HG03457 (cell line): ENCODE data around the gene ANKRD11.
"Not testable (repeated sequence)": the region's sequence is repeated elsewhere in the genome, so short reads cannot be mapped to it uniquely, and the experiment has no call there.

Experiments used
- ATAC-seq: cut with Tn5 transposase; IDR thresholded peaks from one replicate; pipeline ENCODE4 v1.9.1; 2021; ENCODE audit warnings: moderate number of reproducible peaks; ENCODE audit not compliant: unreplicated experiment

The ANKRD11 gene

GRCh38 chr16:89482150-89482816 lies 8.1 kb downstream of the ANKRD11 start:
- no peak for ATAC-seq

GRCh38 chr16:89481356-89481955 lies 8.9 kb downstream of the ANKRD11 start:
- ATAC-seq = no peak

- ATAC-seq = no peak
These were observed 11.7 kb downstream of the ANKRD11 start for GRCh38 chr16:89478576-89479221.

GRCh38 chr16:89476811-89477261 lies 13.5 kb downstream of the ANKRD11 start:
- ATAC-seq = no peak

GRCh38 chr16:89476379-89476778 lies 14.0 kb downstream of the ANKRD11 start:
- ATAC-seq = no peak

GRCh38 chr16:89475144-89475543 lies 15.2 kb downstream of the ANKRD11 start:
- ATAC-seq = no peak

- no peak for ATAC-seq
These were observed 16.5 kb downstream of the ANKRD11 start for GRCh38 chr16:89473791-89474414.

GRCh38 chr16:89473136-89473712 lies 17.1 kb downstream of the ANKRD11 start:
- ATAC-seq = no peak

- no peak for ATAC-seq
These were observed 17.7 kb downstream of the ANKRD11 start for GRCh38 chr16:89472711-89473075.

GRCh38 chr16:89467382-89467781 lies 23.0 kb downstream of the ANKRD11 start:
- ATAC-seq = no peak

GRCh38 chr16:89466920-89467319 lies 23.4 kb downstream of the ANKRD11 start:
- ATAC-seq = no peak

GRCh38 chr16:89463312-89463711 lies 27.0 kb downstream of the ANKRD11 start:
- ATAC-seq = not testable (repeated sequence)

- ATAC-seq = not testable (repeated sequence)
These were observed 27.7 kb downstream of the ANKRD11 start for GRCh38 chr16:89462639-89463038.

GRCh38 chr16:89461890-89462289 lies 28.5 kb downstream of the ANKRD11 start:
- ATAC-seq = not testable (repeated sequence)

- no peak for ATAC-seq
These were observed 29.8 kb downstream of the ANKRD11 start for GRCh38 chr16:89460556-89460955.

- no peak for ATAC-seq
These were observed 31.4 kb downstream of the ANKRD11 start for GRCh38 chr16:89458967-89459366.

- ATAC-seq = no peak
These were observed 31.8 kb downstream of the ANKRD11 start for GRCh38 chr16:89458551-89458950.

GRCh38 chr16:89456419-89456959 lies 33.9 kb downstream of the ANKRD11 start:
- no peak for ATAC-seq

GRCh38 chr16:89455692-89456091 lies 34.7 kb downstream of the ANKRD11 start:
- no peak for ATAC-seq

- no peak for ATAC-seq
These were observed 35.2 kb downstream of the ANKRD11 start for GRCh38 chr16:89455178-89455577.
